HG02623 (cell line): Measurements from ENCODE around the gene DAPP1.
A peak's percentile ranks its signal among the peaks of the same experiment; 100 is the strongest.
"Not testable (repeated sequence)": the region's sequence is repeated elsewhere in the genome, so short reads cannot be mapped to it uniquely, and the experiment has no call there.

Source experiments
- ATAC-seq: cut with Tn5 transposase; IDR thresholded peaks from one replicate; pipeline ENCODE4 v1.9.1; 2021; ENCODE audit warnings: moderate library complexity; ENCODE audit not compliant: unreplicated experiment

DAPP1 gene

GRCh38 chr4:99824070-99824599 is 7.5 kb downstream of the DAPP1 start:
- no peak for ATAC-seq

- no peak for ATAC-seq
These were observed 8.6 kb downstream of the DAPP1 start for GRCh38 chr4:99825272-99825671.

- no peak for ATAC-seq
These were observed 9.4 kb downstream of the DAPP1 start for GRCh38 chr4:99826016-99826415.

- no peak for ATAC-seq
These were observed 10.8 kb downstream of the DAPP1 start for GRCh38 chr4:99827454-99827853.

GRCh38 chr4:99827857-99828256 is 11.2 kb downstream of the DAPP1 start:
- no peak for ATAC-seq

GRCh38 chr4:99828477-99828876 is 11.8 kb downstream of the DAPP1 start:
- no peak for ATAC-seq

GRCh38 chr4:99830051-99830450 is 13.4 kb downstream of the DAPP1 start:
- ATAC-seq: not testable (repeated sequence)

GRCh38 chr4:99832321-99832720 is 15.7 kb downstream of the DAPP1 start:
- no peak for ATAC-seq

- ATAC-seq: no peak
These were observed 16.1 kb downstream of the DAPP1 start for GRCh38 chr4:99832758-99833157.

GRCh38 chr4:99833756-99834155 is 17.1 kb downstream of the DAPP1 start:
- ATAC-seq: no peak

- ATAC-seq: no peak
These were observed 17.9 kb downstream of the DAPP1 start for GRCh38 chr4:99834569-99834968.

GRCh38 chr4:99835942-99836341 is 19.3 kb downstream of the DAPP1 start:
- ATAC-seq: no peak

GRCh38 chr4:99838927-99839326 is 22.3 kb downstream of the DAPP1 start:
- ATAC-seq: no peak

GRCh38 chr4:99841129-99841528 is 24.5 kb downstream of the DAPP1 start:
- ATAC-seq: no peak

- no peak for ATAC-seq
These were observed 26.8 kb downstream of the DAPP1 start for GRCh38 chr4:99843413-99843812.

- no peak for ATAC-seq
These were observed 27.4 kb downstream of the DAPP1 start for GRCh38 chr4:99844048-99844447.

GRCh38 chr4:99845179-99845578 is 28.6 kb downstream of the DAPP1 start:
- ATAC-seq: no peak

- no peak for ATAC-seq
These were observed 29.3 kb downstream of the DAPP1 start for GRCh38 chr4:99845708-99846469.

GRCh38 chr4:99846891-99847290 is 30.3 kb downstream of the DAPP1 start:
- no peak for ATAC-seq

- ATAC-seq: peak; percentile 67
These were observed 30.8 kb downstream of the DAPP1 start for GRCh38 chr4:99847362-99847976.

GRCh38 chr4:99848591-99849001 is 32.0 kb downstream of the DAPP1 start:
- peak; percentile 29 for ATAC-seq

GRCh38 chr4:99852199-99852749 is 35.6 kb downstream of the DAPP1 start:
- ATAC-seq: no peak
